Neural cell (in vitro differentiated cells): ENCODE results near the gene EML6.

Experiments
- EP300 ChIP-seq: fragments of 450-650 bp; conservative IDR thresholded peaks from 2 replicates; pipeline ENCODE4 v1.6.1; 2014; ENCODE audit warnings: antibody characterized with exemption, mild to moderate bottlenecking, moderate library complexity; ENCODE audit not compliant: poor library complexity, severe bottlenecking
- EZH2 ChIP-seq: fragments of 200-600, 300-800 bp; shearing (Covaris generic), sonication (generic); IDR thresholded peaks from 2 replicates; pipeline ENCODE4 v1.6.1; 2014; ENCODE audit warnings: antibody characterized with exemption, low read length, borderline replicate concordance, mild to moderate bottlenecking; ENCODE audit not compliant: insufficient read depth, poor library complexity, severe bottlenecking
- MXI1 ChIP-seq: fragments of 450-650 bp; conservative IDR thresholded peaks from 2 replicates; pipeline ENCODE4 v1.6.1; 2014; ENCODE audit warnings: antibody characterized with exemption, mild to moderate bottlenecking; ENCODE audit not compliant: poor library complexity, severe bottlenecking
- POLR2AphosphoS5 ChIP-seq: IDR thresholded peaks from 2 replicates; pipeline ENCODE4 v1.6.1; 2012
- RAD21 ChIP-seq: fragments of 450-650 bp; conservative IDR thresholded peaks from 2 replicates; pipeline ENCODE4 v1.6.1; 2014; ENCODE audit warnings: antibody characterized with exemption, mild to moderate bottlenecking, moderate library complexity
- SMC3 ChIP-seq: fragments of 450-650 bp; conservative IDR thresholded peaks from 2 replicates; pipeline ENCODE4 v1.6.1; 2014; ENCODE audit warnings: antibody characterized with exemption, mild to moderate bottlenecking, moderate library complexity; ENCODE audit not compliant: poor library complexity
- TAF1 ChIP-seq: IDR thresholded peaks from 2 replicates; pipeline ENCODE4 v1.6.1; 2012; ENCODE audit warnings: low read depth
- TF ChIP-seq, protein P1 (sequence below): fragments of 450-650 bp; IDR thresholded peaks from 2 replicates; pipeline ENCODE4 v1.5.1; 2014; ENCODE audit warnings: antibody characterized with exemption, mild to moderate bottlenecking, moderate library complexity; ENCODE audit not compliant: poor library complexity, severe bottlenecking
- TF ChIP-seq, protein P2 (sequence below): IDR thresholded peaks from 2 replicates; pipeline ENCODE4 v1.6.1; 2012; ENCODE audit warnings: borderline replicate concordance

- TF ChIP-seq TAF1 = no peak
- no peak for TF ChIP-seq POLR2AphosphoS5
- TF ChIP-seq EP300 = no peak
- TF ChIP-seq, protein P1, sequence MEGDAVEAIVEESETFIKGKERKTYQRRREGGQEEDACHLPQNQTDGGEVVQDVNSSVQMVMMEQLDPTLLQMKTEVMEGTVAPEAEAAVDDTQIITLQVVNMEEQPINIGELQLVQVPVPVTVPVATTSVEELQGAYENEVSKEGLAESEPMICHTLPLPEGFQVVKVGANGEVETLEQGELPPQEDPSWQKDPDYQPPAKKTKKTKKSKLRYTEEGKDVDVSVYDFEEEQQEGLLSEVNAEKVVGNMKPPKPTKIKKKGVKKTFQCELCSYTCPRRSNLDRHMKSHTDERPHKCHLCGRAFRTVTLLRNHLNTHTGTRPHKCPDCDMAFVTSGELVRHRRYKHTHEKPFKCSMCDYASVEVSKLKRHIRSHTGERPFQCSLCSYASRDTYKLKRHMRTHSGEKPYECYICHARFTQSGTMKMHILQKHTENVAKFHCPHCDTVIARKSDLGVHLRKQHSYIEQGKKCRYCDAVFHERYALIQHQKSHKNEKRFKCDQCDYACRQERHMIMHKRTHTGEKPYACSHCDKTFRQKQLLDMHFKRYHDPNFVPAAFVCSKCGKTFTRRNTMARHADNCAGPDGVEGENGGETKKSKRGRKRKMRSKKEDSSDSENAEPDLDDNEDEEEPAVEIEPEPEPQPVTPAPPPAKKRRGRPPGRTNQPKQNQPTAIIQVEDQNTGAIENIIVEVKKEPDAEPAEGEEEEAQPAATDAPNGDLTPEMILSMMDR = no peak
- no peak for TF ChIP-seq EZH2
- no peak for TF ChIP-seq MXI1
- TF ChIP-seq SMC3 = no peak
- TF ChIP-seq, protein P2, sequence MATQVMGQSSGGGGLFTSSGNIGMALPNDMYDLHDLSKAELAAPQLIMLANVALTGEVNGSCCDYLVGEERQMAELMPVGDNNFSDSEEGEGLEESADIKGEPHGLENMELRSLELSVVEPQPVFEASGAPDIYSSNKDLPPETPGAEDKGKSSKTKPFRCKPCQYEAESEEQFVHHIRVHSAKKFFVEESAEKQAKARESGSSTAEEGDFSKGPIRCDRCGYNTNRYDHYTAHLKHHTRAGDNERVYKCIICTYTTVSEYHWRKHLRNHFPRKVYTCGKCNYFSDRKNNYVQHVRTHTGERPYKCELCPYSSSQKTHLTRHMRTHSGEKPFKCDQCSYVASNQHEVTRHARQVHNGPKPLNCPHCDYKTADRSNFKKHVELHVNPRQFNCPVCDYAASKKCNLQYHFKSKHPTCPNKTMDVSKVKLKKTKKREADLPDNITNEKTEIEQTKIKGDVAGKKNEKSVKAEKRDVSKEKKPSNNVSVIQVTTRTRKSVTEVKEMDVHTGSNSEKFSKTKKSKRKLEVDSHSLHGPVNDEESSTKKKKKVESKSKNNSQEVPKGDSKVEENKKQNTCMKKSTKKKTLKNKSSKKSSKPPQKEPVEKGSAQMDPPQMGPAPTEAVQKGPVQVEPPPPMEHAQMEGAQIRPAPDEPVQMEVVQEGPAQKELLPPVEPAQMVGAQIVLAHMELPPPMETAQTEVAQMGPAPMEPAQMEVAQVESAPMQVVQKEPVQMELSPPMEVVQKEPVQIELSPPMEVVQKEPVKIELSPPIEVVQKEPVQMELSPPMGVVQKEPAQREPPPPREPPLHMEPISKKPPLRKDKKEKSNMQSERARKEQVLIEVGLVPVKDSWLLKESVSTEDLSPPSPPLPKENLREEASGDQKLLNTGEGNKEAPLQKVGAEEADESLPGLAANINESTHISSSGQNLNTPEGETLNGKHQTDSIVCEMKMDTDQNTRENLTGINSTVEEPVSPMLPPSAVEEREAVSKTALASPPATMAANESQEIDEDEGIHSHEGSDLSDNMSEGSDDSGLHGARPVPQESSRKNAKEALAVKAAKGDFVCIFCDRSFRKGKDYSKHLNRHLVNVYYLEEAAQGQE = no peak
- no peak for TF ChIP-seq RAD21
Observed at GRCh38 chr2:54771166-54771885, 47.9 kb downstream of the EML6 start.
